H9 (cell line): Measurements from ENCODE around the gene BRF1. TPM values are rescaled to one million over a fixed set of nuclear protein-coding genes. Genes with fewer than 3 reads are reported as not detected.

ENCODE experiments used
- DNase-seq: peaks from one replicate; pipeline ENCODE4 v3.0.0-alpha.2; 2017
- H2AFZ ChIP-seq: one replicate; pipeline ENCODE4 v1.6.1; 2013; ENCODE audit warnings: mild to moderate bottlenecking, low read length, control low read depth, moderate library complexity
- H2AK5ac ChIP-seq: 2 replicates; pipeline ENCODE4 v1.6.1; 2013; ENCODE audit warnings: low read length, control low read depth, mixed read lengths; ENCODE audit not compliant: insufficient read length
- H2BK120ac ChIP-seq: one replicate; pipeline ENCODE4 v1.6.1; 2013; ENCODE audit warnings: low read depth, mild to moderate bottlenecking, low read length, control low read depth, inconsistent platforms; ENCODE audit not compliant: poor library complexity, severe bottlenecking
- H2BK12ac ChIP-seq: 2 replicates; pipeline ENCODE4 v1.6.1; 2013; ENCODE audit warnings: low read length, control low read depth, mixed read lengths, low read depth; ENCODE audit not compliant: insufficient read length
- H2BK15ac ChIP-seq: 2 replicates; pipeline ENCODE4 v1.6.1; 2013; ENCODE audit warnings: low read depth, low read length, control low read depth
- H2BK20ac ChIP-seq: one replicate; pipeline ENCODE4 v1.6.1; 2013; ENCODE audit warnings: low read depth, mild to moderate bottlenecking, low read length, control low read depth, inconsistent platforms; ENCODE audit not compliant: poor library complexity, severe bottlenecking
- H2BK5ac ChIP-seq: 2 replicates; pipeline ENCODE4 v1.6.1; 2013; ENCODE audit warnings: low read length, control low read depth, mixed read lengths; ENCODE audit not compliant: insufficient read length
- H3K14ac ChIP-seq: 2 replicates; pipeline ENCODE4 v1.6.1; 2013; ENCODE audit warnings: low read length, control low read depth; ENCODE audit not compliant: insufficient read depth
- H3K18ac ChIP-seq: 2 replicates; pipeline ENCODE4 v1.6.1; 2013; ENCODE audit warnings: low read depth, mild to moderate bottlenecking, mixed read lengths, low read length, control low read depth; ENCODE audit not compliant: insufficient read length
- H3K23ac ChIP-seq: 2 replicates; pipeline ENCODE4 v1.6.1; 2013; ENCODE audit warnings: low read length, control low read depth, mixed read lengths, low read depth; ENCODE audit not compliant: insufficient read length
- H3K23me2 ChIP-seq: 2 replicates; pipeline ENCODE4 v1.6.1; 2013; ENCODE audit warnings: low read depth, mild to moderate bottlenecking, mixed read lengths, low read length, control low read depth; ENCODE audit not compliant: insufficient read length, poor library complexity, severe bottlenecking
- H3K27ac ChIP-seq: 2 replicates; pipeline ENCODE4 v1.5.1; 2013; ENCODE audit warnings: low read length, control low read depth, mixed read lengths, low read depth; ENCODE audit not compliant: insufficient read length
- H3K27me3 ChIP-seq: 2 replicates; pipeline ENCODE4 v1.6.1; 2013; ENCODE audit warnings: low read length, control low read depth, inconsistent platforms; ENCODE audit not compliant: insufficient read depth
- H3K4ac ChIP-seq: 2 replicates; pipeline ENCODE4 v1.6.1; 2013; ENCODE audit warnings: low read depth, mild to moderate bottlenecking, control low read depth, inconsistent platforms, low read length, moderate library complexity
- H3K4me1 ChIP-seq: 2 replicates; pipeline ENCODE4 v1.6.1; 2013; ENCODE audit warnings: low read length, control low read depth, inconsistent platforms; ENCODE audit not compliant: insufficient read depth
- H3K4me2 ChIP-seq: 2 replicates; pipeline ENCODE4 v1.6.1; 2013; ENCODE audit warnings: low read length, control low read depth, mixed read lengths; ENCODE audit not compliant: insufficient read length, insufficient read depth
- H3K56ac ChIP-seq: 2 replicates; pipeline ENCODE4 v1.6.1; 2013; ENCODE audit warnings: low read depth, mild to moderate bottlenecking, mixed read lengths, low read length, control low read depth; ENCODE audit not compliant: insufficient read length
- H3K79me1 ChIP-seq: 2 replicates; pipeline ENCODE4 v1.6.1; 2013; ENCODE audit warnings: low read depth, mild to moderate bottlenecking, moderate library complexity, low read length, control low read depth, inconsistent platforms; ENCODE audit not compliant: insufficient read depth, poor library complexity, severe bottlenecking
- H3K79me2 ChIP-seq: 2 replicates; pipeline ENCODE4 v1.6.1; 2013; ENCODE audit warnings: low read length, control low read depth, inconsistent platforms; ENCODE audit not compliant: insufficient read depth
- H3K9ac ChIP-seq: 2 replicates; pipeline ENCODE4 v1.6.1; 2013; ENCODE audit warnings: low read length, control low read depth, mixed read lengths; ENCODE audit not compliant: insufficient read length; ENCODE audit errors: extremely low read depth
- H3K9me3 ChIP-seq: one replicate; pipeline ENCODE4 v1.6.1; 2013; ENCODE audit warnings: low read depth, low read length, inconsistent platforms; ENCODE audit not compliant: control insufficient read depth
- H3T11ph ChIP-seq: one replicate; pipeline ENCODE4 v1.6.1; 2013; ENCODE audit warnings: mild to moderate bottlenecking, low read length, control low read depth, inconsistent platforms
- H4K20me1 ChIP-seq: one replicate; pipeline ENCODE4 v1.6.1; 2013; ENCODE audit not compliant: control insufficient read depth, insufficient read length, insufficient read depth
- H4K5ac ChIP-seq: 2 replicates; pipeline ENCODE4 v1.6.1; 2013; ENCODE audit warnings: low read depth, mild to moderate bottlenecking, mixed read lengths, low read length, control low read depth; ENCODE audit not compliant: insufficient read length
- H4K8ac ChIP-seq: replicated peaks from 2 replicates; pipeline ENCODE4 v1.6.1; 2013; ENCODE audit warnings: low read length, control low read depth, mixed read lengths, low read depth; ENCODE audit not compliant: insufficient read length
- H4K91ac ChIP-seq: 2 replicates; pipeline ENCODE4 v1.6.1; 2013; ENCODE audit warnings: low read depth, mild to moderate bottlenecking, moderate library complexity, mixed read lengths, low read length, control low read depth; ENCODE audit not compliant: insufficient read length
- H3K27ac Mint-ChIP-seq, 3 experiments: 2 replicates in 2 of 3; 3 replicates in 1 of 3; pipeline ENCODE4 v1.8.0; 2020 to 2021; ENCODE audit warnings: mixed read lengths in 3 of 3, mild to moderate bottlenecking in 1 of 3, moderate library complexity in 1 of 3
- H3K27me3 Mint-ChIP-seq: 2 replicates; pipeline ENCODE4 v1.8.0; 2021; ENCODE audit warnings: low read depth, mild to moderate bottlenecking, moderate library complexity, mixed read lengths
- H3K36me3 Mint-ChIP-seq, 3 experiments: 2 replicates in 2 of 3; 3 replicates in 1 of 3; pipeline ENCODE4 v1.8.0; 2020 to 2021; ENCODE audit warnings: low read depth in 3 of 3, mixed read lengths in 3 of 3; ENCODE audit not compliant: insufficient read depth in 1 of 3
- H3K4me1 Mint-ChIP-seq, 2 experiments: 2 replicates each; pipeline ENCODE4 v1.8.0; 2020; ENCODE audit warnings: mixed read lengths in 2 of 2
- H3K4me3 Mint-ChIP-seq, 2 experiments: 2 replicates in 1 of 2; 3 replicates in 1 of 2; pipeline ENCODE4 v1.8.0; 2020 to 2021; ENCODE audit warnings: mild to moderate bottlenecking in 2 of 2, mixed read lengths in 2 of 2, moderate library complexity in 1 of 2
- H3K9me3 Mint-ChIP-seq, 2 experiments: 2 replicates in 1 of 2; 3 replicates in 1 of 2; pipeline ENCODE4 v1.8.0; 2020; ENCODE audit warnings: mild to moderate bottlenecking in 2 of 2, mixed read lengths in 2 of 2, moderate library complexity in 1 of 2
- CTCF ChIP-seq: fragments of 200-600 bp; sonication (generic); conservative IDR thresholded peaks from 3 replicates; pipeline ENCODE4 v1.8.0; 2021; ENCODE audit warnings: antibody characterized with exemption, mild to moderate bottlenecking
- WGBS: extraction: QIAGEN DNeasy Blood & Tissue Kit; methylation state at CpG from one replicate; pipeline ENCODE4 v1.1.7; 2013; ENCODE audit warnings: missing lambda C conversion rate, low lambda C conversion rate, mixed read lengths; ENCODE audit not compliant: insufficient read length; ENCODE audit errors: extremely low coverage; 5-methylcytosine and 5-hydroxymethylcytosine counted together
- total RNA-seq: library from RNA; stranded (reverse); gene quantifications from 2 replicates; pipeline ENCODE4 v1.2.1, GENCODE V29; 2021

BRF1 gene
- total RNA-seq, 1 experiment from 2014 or later: 28.3 TPM

DNA sequence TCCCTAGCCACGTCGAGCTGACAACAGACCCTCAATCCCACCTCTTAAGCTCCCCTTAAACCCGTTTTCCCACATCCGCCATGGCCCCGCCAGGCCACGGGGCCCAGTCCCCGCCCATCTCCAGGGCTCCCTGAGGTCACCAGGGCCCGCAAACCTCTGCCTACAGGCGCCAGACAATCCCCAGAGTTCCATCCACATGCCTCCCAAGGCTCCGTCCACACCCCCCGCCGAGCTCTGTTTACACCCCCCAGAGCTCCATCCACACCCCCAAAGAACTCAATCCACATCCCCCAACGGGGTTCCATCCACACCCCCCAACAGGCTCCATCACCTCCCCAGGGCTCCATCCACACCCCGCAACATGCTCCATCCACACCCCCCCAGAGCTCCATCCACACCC is 141.5 kb downstream of the BRF1 start:
- H3K4ac ChIP-seq: no peak overlapping the region
- no peak overlapping the region for H2BK5ac ChIP-seq
- no peak for DNase-seq
- H3K27ac Mint-ChIP-seq: no peak overlapping the region
- no peaks in the 10 kb centered on the region for H3K79me2 ChIP-seq
- H3K4me2 ChIP-seq: no peak overlapping the region
- no peak overlapping the region for H3K18ac ChIP-seq
- H3K14ac ChIP-seq: no peak overlapping the region
- H3K4me3 Mint-ChIP-seq: no peak overlapping the region
- peaks cover 2 to 36% of the 10 kb centered on the region in 2 experiments for H3K4me1 Mint-ChIP-seq
- H2BK120ac ChIP-seq: no peak overlapping the region
- H3K4me1 ChIP-seq: no peaks in the 10 kb centered on the region
- no peak overlapping the region for H4K91ac ChIP-seq
- no peaks in the 10 kb centered on the region for H4K20me1 ChIP-seq
- no peaks in the 10 kb centered on the region for H3K36me3 Mint-ChIP-seq
- no peaks in the 10 kb centered on the region for H3K9me3 Mint-ChIP-seq
- no peak for TF ChIP-seq CTCF
- H2BK12ac ChIP-seq: no peak overlapping the region
- no peak overlapping the region for H2AK5ac ChIP-seq
- whole genome bisulfite sequencing: no CpG with 5 or more reads among the region's 14 CpGs
- H3K56ac ChIP-seq: no peak overlapping the region
- H3K23me2 ChIP-seq: no peaks in the 10 kb centered on the region
- H2BK20ac ChIP-seq: no peak overlapping the region
- H4K8ac ChIP-seq: no peak overlapping the region
- H3K27me3 Mint-ChIP-seq: peaks cover 1% of the 10 kb centered on the region; the same call in 1 of the 2 replicates
- no peak overlapping the region for H2BK15ac ChIP-seq
- no peak overlapping the region for H3T11ph ChIP-seq
- no peak overlapping the region for H3K27ac ChIP-seq
- H3K9ac ChIP-seq: no peak overlapping the region
- no peaks in the 10 kb centered on the region for H3K9me3 ChIP-seq
- H4K5ac ChIP-seq: no peak overlapping the region
- H3K23ac ChIP-seq: no peak overlapping the region
- no peak overlapping the region for H2AFZ ChIP-seq
- no peaks in the 10 kb centered on the region for H3K79me1 ChIP-seq
- H3K27me3 ChIP-seq: no peaks in the 10 kb centered on the region

Other genes starting within 250 kb of the BRF1 start
- gene GPR132, start 235.6 kb downstream of the BRF1 start, total RNA-seq: 0.20 and 0.24 TPM in 2 replicates
- 11.3 and 11.4 TPM in 2 replicates for gene JAG2, start 132.2 kb downstream of the BRF1 start, total RNA-seq
- 39.0 and 41.1 TPM in 2 replicates for gene NUDT14, start 119.7 kb downstream of the BRF1 start, total RNA-seq
- gene BTBD6, start 52.5 kb downstream of the BRF1 start, total RNA-seq: 22.9 and 23.3 TPM in 2 replicates
- 63.5 and 72.5 TPM in 2 replicates for gene PACS2, start 13.7 kb upstream of the BRF1 start, total RNA-seq
- gene TEX22, start 97.5 kb upstream of the BRF1 start, total RNA-seq: 0.50 and 0.83 TPM in 2 replicates
- 222 and 230 TPM in 2 replicates for gene MTA1, start 118.8 kb upstream of the BRF1 start, total RNA-seq
- 5.7 and 7.2 TPM in 2 replicates for gene CRIP2, start 173.8 kb upstream of the BRF1 start, total RNA-seq
- 6.9 and 8.8 TPM in 2 replicates for gene CRIP1, start 185.9 kb upstream of the BRF1 start, total RNA-seq
- gene TEDC1, start 190.2 kb upstream of the BRF1 start, total RNA-seq: 26.2 TPM in 2 replicates
- gene TMEM121, start 225.6 kb upstream of the BRF1 start, total RNA-seq: 1.0 and 2.6 TPM in 2 replicates